Endothelial cell of umbilical vein (primary cell): ENCODE data around the gene ELOVL5. TPM values are rescaled to one million over a fixed set of nuclear protein-coding genes. Genes with fewer than 3 reads are reported as not detected.

Experiments
- BruUV-seq: library from RNA; stranded (reverse); fragments of 400-500 nt; replicated peaks from 2 replicates; lab custom pipeline; 2021; lab: Mats Ljungman, UMichigan
- CTCF ChIA-PET: fragments of 300-600, 350-600 bp; sonication (Branson Sonifier 250); formaldehyde crosslinking; loops from one replicate; lab custom pipeline; 2021; ENCODE audit warnings: antibody characterized with exemption, inconsistent platforms; lab: Charles Lee
- POLR2A ChIA-PET: fragments of 300-600, 350-600 bp; sonication (Branson Sonifier 250); formaldehyde crosslinking; loops from one replicate; lab custom pipeline; 2021; ENCODE audit warnings: antibody characterized with exemption, inconsistent platforms; lab: Charles Lee
- DNase-seq: peaks from one replicate; pipeline ENCODE4 v3.0.0-alpha.2; 2011; ENCODE audit warnings: low read depth, low spot score
- FAIRE-seq: peaks from 2 replicates; lab custom pipeline; 2011; peaks lifted over from hg19 to GRCh38; lab: Jason Lieb, UNC
- H2AFZ ChIP-seq: 2 replicates; pipeline ENCODE4 v1.6.0; 2012; ENCODE audit warnings: low read depth, low read length, control low read depth, inconsistent platforms
- H3K27ac ChIP-seq: 2 replicates; pipeline ENCODE4 v1.5.1; 2011; ENCODE audit warnings: low read depth, mild to moderate bottlenecking, control low read depth, low read length, moderate library complexity; ENCODE audit not compliant: insufficient read depth
- H3K27me3 ChIP-seq, 2 experiments: 2 replicates each; pipeline versions ENCODE4 v1.6.0 to v1.6.1; 2011; ENCODE audit warnings: low read length in 2 of 2, mixed read lengths in 1 of 2; ENCODE audit not compliant: control insufficient read depth in 2 of 2, insufficient read depth in 2 of 2
- H3K36me3 ChIP-seq, 2 experiments: 2 replicates in 1 of 2; 3 replicates in 1 of 2; pipeline ENCODE4 v1.5.1; 2011; ENCODE audit warnings: low read length in 2 of 2, mild to moderate bottlenecking in 1 of 2, moderate library complexity in 1 of 2; ENCODE audit not compliant: control insufficient read depth in 2 of 2, insufficient read depth in 2 of 2; ENCODE audit errors: extremely low read depth in 1 of 2
- H3K4me1 ChIP-seq: 3 replicates; pipeline ENCODE4 v1.5.1; 2011; ENCODE audit warnings: mild to moderate bottlenecking, low read length; ENCODE audit not compliant: control insufficient read depth, insufficient read depth; ENCODE audit errors: extremely low read depth
- H3K4me2 ChIP-seq: 2 replicates; pipeline ENCODE4 v1.6.1; 2011; ENCODE audit warnings: low read length, control low read depth, mixed read lengths; ENCODE audit not compliant: insufficient read depth
- H3K4me3 ChIP-seq, 3 experiments: fragments of 200-600 bp in 1 of 3; sonication (generic), shearing (Covaris generic) in 1 of 3; replicated peaks in 1 of 3; 2 replicates each; pipeline ENCODE4 v1.5.1; 2011 to 2016; ENCODE audit warnings: control low read depth in 3 of 3, low read length in 3 of 3, mild to moderate bottlenecking in 2 of 3, inconsistent platforms in 1 of 3, low read depth in 1 of 3, moderate library complexity in 1 of 3; ENCODE audit not compliant: insufficient read depth in 1 of 3
- H3K79me2 ChIP-seq: 2 replicates; pipeline ENCODE4 v1.6.0; 2012; ENCODE audit warnings: low read length, inconsistent platforms; ENCODE audit not compliant: control insufficient read depth, insufficient read depth
- H3K9ac ChIP-seq: replicated peaks from 2 replicates; pipeline ENCODE3; 2011; ENCODE audit warnings: low read length, control low read depth; ENCODE audit not compliant: insufficient read depth; ENCODE audit errors: extremely low read depth
- H3K9me1 ChIP-seq: replicated peaks from 3 replicates; pipeline ENCODE4 v1.6.0; 2011; ENCODE audit warnings: mild to moderate bottlenecking, low read length; ENCODE audit not compliant: control insufficient read depth, insufficient read depth; ENCODE audit errors: extremely low read depth
- H3K9me3 ChIP-seq: replicated peaks from 2 replicates; pipeline ENCODE4 v1.5.1; 2012; ENCODE audit warnings: low read length, inconsistent platforms; ENCODE audit not compliant: control insufficient read depth, insufficient read depth
- H4K20me1 ChIP-seq: replicated peaks from 2 replicates; pipeline ENCODE3; 2011; ENCODE audit warnings: mild to moderate bottlenecking, low read length; ENCODE audit not compliant: control insufficient read depth, insufficient read depth; ENCODE audit errors: extremely low read depth
- EZH2 ChIP-seq: IDR thresholded peaks from 2 replicates; pipeline ENCODE4 v1.6.1; 2012; ENCODE audit warnings: borderline replicate concordance, low read depth, mild to moderate bottlenecking, moderate library complexity, low read length, inconsistent platforms; ENCODE audit not compliant: severe bottlenecking
- FOS ChIP-seq: IDR thresholded peaks from 2 replicates; pipeline ENCODE4 v1.6.1; 2011; ENCODE audit warnings: mild to moderate bottlenecking, low read length, moderate library complexity, borderline replicate concordance; ENCODE audit not compliant: insufficient read depth
- GATA2 ChIP-seq: IDR thresholded peaks from 2 replicates; pipeline ENCODE4 v1.7.0; 2011; ENCODE audit warnings: low read depth, mild to moderate bottlenecking, moderate library complexity, mixed read lengths, low read length; ENCODE audit not compliant: insufficient read length, insufficient read depth
- JUN ChIP-seq: IDR thresholded peaks from 2 replicates; pipeline ENCODE4 v1.6.1; 2011; ENCODE audit warnings: borderline replicate concordance, low read depth; ENCODE audit not compliant: insufficient read length, insufficient read depth
- MYC ChIP-seq: IDR thresholded peaks from one replicate; pipeline ENCODE4 v1.6.1; 2011; ENCODE audit warnings: mild to moderate bottlenecking, low read depth, low read length
- POLR2A ChIP-seq: IDR thresholded peaks from 2 replicates; pipeline ENCODE4 v1.6.1; 2012; ENCODE audit warnings: low read depth, mild to moderate bottlenecking, control low read depth, low read length
- POLR2AphosphoS5 ChIP-seq: IDR thresholded peaks from 2 replicates; pipeline ENCODE4 v1.6.1; 2012; ENCODE audit warnings: low read depth, mild to moderate bottlenecking, control low read depth, low read length, moderate library complexity; ENCODE audit not compliant: insufficient read depth
- dilution Hi-C: fragments of 300-500 bp; cut with MboI; formaldehyde crosslinking; loops from one replicate; pipeline ENCODE4 v1.15.0; 2019; ENCODE audit warnings: low sequenced_read_pairs; ENCODE audit not compliant: extremely low pct_ligation_motif_present
- intact Hi-C: fragments of 100-400 bp; cut with micrococcal nuclease; formaldehyde crosslinking; loops from one replicate; pipeline ENCODE4 v1.10.0; 2022
- polyA plus RNA-seq, 4 experiments: library from polyadenylated mRNA; depleted of rRNA in 3 of 4; stranded (reverse) in 3 of 4; unstranded in 1 of 4; fragments of >200 nt; gene quantifications; 2 replicates each; pipeline versions ENCODE4 v1.2.1 to v1.2.3, GENCODE V29; 2011 to 2012; ENCODE audit warnings: missing spikeins in 1 of 4
- total RNA-seq: library from RNA; stranded (reverse); gene quantifications from 2 replicates; pipeline ENCODE4 v1.2.3, GENCODE V29; 2021
- TF ChIP-seq, protein P1 (sequence below), 2 donors: IDR thresholded peaks; 1 replicate in 1 of 2; 2 replicates in 1 of 2; pipeline ENCODE4 v1.5.1; 2011; ENCODE audit warnings: low read length in 2 of 2, mild to moderate bottlenecking in 2 of 2, moderate library complexity in 2 of 2, control low read depth in 1 of 2, inconsistent platforms in 1 of 2, low read depth in 1 of 2; ENCODE audit not compliant: insufficient read depth in 1 of 2; ENCODE audit errors: extremely low read depth in 1 of 2
- TF ChIP-seq, protein P2 (sequence below): IDR thresholded peaks from 2 replicates; pipeline ENCODE4 v1.6.1; 2011; ENCODE audit not compliant: insufficient read depth, insufficient read length

ELOVL5 gene
- total and polyA plus RNA-seq, 2 donors (not counting 3 experiments of a cell fraction or from before 2014, with no cell fraction given) = 85.9 to 140 TPM

DNA sequence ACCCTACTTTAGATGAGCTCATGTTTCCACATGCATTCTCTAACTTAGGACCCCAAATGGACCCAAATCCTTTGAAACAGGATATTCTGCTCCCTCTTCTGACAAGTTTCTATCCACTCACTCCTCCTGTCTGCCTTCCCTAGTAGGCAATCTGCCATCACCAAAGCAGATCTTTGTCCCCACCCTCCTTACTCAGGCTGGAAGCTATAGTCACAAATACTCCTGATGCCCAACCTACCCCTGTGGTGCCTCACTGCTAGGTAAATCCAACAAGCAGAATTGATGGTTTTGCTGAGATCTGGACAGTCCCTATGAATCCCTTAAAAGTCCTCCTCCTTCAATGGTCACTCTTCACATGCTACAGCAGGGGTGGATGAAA is 21.7 kb downstream of the ELOVL5 start:
- Histone ChIP-seq H3K9ac (no peak overlapping the region), H2AFZ (no peak overlapping the region), H3K27ac (no peak overlapping the region), H3K4me1 (peaks cover 14% of the 10 kb centered on the region), H3K36me3 (no peaks in the 10 kb centered on the region), H3K4me3 (no peak overlapping the region), H3K4me2 (no peak overlapping the region), H3K27me3 (no peaks in the 10 kb centered on the region), H4K20me1 (peaks cover 10% of the 10 kb centered on the region), H3K79me2 (peaks cover 98% of the 10 kb centered on the region), H3K9me3 (no peaks in the 10 kb centered on the region), H3K9me1 (peaks cover 5% of the 10 kb centered on the region)
- intact Hi-C loops (no loop called here), dilution Hi-C loops (no loop called here)
- TF ChIP-seq JUN (no peak), POLR2A (no peak), MYC (no peak), POLR2AphosphoS5 (no peak), FOS (no peak), EZH2 (no peak), GATA2 (no peak)
- TF ChIP-seq, protein P1, sequence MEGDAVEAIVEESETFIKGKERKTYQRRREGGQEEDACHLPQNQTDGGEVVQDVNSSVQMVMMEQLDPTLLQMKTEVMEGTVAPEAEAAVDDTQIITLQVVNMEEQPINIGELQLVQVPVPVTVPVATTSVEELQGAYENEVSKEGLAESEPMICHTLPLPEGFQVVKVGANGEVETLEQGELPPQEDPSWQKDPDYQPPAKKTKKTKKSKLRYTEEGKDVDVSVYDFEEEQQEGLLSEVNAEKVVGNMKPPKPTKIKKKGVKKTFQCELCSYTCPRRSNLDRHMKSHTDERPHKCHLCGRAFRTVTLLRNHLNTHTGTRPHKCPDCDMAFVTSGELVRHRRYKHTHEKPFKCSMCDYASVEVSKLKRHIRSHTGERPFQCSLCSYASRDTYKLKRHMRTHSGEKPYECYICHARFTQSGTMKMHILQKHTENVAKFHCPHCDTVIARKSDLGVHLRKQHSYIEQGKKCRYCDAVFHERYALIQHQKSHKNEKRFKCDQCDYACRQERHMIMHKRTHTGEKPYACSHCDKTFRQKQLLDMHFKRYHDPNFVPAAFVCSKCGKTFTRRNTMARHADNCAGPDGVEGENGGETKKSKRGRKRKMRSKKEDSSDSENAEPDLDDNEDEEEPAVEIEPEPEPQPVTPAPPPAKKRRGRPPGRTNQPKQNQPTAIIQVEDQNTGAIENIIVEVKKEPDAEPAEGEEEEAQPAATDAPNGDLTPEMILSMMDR (IDR thresholded peaks at IDR 0.05; ENCODE audit: extremely low read depth in 1 of 2, insufficient read depth in 1 of 2, low read depth in 1 of 2, low read length in 2 of 2) = no peak
- TF ChIP-seq, protein P2, sequence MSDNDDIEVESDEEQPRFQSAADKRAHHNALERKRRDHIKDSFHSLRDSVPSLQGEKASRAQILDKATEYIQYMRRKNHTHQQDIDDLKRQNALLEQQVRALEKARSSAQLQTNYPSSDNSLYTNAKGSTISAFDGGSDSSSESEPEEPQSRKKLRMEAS = no peak
- POLR2A ChIA-PET = no interaction called here
- no peak for FAIRE-seq
- CTCF ChIA-PET = interaction anchor here (1.1 to 2.8 kb wide), 6 partner anchors 9 to 33 kb away, joined by 3 to 7 read pairs (median 6); no protein-coding TSS in a partner anchor
- DNase-seq = no peak
- BruUV-seq = no TSS peak
